Measurements from ENCODE around the gene ITGB8.
"Not testable (repeated sequence)": the region's sequence is repeated elsewhere in the genome, so short reads cannot be mapped to it uniquely, and the experiment has no call there.

ITGB8 gene

DNA sequence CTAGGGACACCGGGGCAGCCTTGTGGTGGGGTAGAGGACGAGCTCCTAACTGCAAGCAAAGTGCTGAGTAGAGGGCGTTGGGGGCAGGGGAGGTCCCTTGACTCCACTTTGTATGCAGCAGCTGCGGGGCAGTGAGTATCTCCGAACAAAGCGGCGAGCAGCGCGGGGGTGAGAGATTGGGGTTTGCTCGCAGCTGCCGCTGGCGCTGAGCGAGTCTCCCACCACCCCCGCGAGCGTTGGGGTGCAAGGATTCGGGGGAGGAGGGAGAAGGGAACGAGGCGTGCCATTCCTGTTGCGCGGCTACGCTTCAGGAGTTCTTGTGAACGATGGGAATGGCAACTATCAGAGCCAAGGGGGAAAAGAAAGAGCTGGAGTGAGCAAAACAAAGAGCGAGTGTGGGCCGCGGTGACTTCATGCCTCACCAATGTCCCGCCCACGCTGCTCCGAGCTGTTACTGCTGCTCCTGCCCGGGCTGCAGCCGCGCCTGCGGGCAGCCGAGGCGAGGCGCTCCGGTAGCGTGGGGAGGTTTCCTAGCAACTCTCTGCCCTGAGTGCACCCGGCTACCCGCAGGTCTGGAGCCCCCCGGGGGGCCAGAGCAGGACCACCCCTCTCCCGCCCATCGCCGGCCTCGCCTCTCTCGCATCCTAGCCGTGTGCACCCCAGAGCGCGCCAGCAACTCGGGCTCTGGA is at the start of gene ITGB8:
Gene ITGB8, plus strand, starts transcription at position 662 of the 689 bp plus-strand sequence. CDS start 907 bp downstream, outside the sequence.
- DNase-seq (ENCODE audit: low spot score), result peak; percentile 93

DNA sequence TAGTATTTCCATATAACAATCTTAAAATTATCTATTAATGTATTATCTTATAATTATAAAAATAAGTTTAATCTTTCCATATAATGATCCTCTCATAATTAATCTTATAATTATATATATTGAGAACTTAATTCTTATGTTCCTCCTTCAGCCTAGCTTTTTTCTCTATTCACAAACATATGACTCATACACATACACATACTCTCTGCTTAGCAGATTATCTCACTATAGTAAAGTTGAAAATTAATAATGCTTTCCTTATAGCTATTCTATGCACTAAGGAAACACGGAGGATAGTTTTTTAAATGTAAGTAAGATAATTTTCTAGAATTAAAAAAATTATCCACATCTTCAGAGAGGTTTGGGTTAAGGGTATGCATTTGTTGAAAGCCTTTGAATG is 47.7 kb upstream of the ITGB8 start:
- no peak for DNase-seq (ENCODE audit: low spot score)

DNA sequence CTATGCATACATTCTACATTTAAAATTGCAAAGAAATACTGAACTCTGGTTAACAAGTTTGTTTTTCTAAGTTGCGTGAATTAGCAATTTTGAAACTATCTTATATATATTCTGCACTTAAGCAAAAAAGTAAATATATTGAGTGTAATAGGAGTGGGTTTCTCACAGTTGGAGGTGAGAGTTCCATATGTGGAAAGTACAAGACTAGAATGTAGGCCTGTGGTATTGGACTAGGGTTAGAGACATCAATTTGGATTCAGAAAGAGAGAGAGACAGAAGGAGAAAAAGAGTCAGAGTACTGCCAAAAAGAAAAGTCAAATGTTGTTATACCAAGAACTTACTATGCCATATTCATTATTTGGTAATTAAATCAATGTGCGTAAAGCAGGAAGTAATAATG is 47.3 kb upstream of the ITGB8 start:
- DNase-seq (ENCODE audit: low spot score), result no peak

GRCh38 chr7:20284003-20284770 is 46.5 kb upstream of the ITGB8 start:
- no peak for DNase-seq (ENCODE audit: low spot score)

GRCh38 chr7:20284771-20285143 is 45.9 kb upstream of the ITGB8 start:
- no peak for DNase-seq (ENCODE audit: low spot score)

GRCh38 chr7:20287317-20287716 is 43.4 kb upstream of the ITGB8 start:
- DNase-seq (ENCODE audit: low spot score), result no peak

- no peak for DNase-seq (ENCODE audit: low spot score)
Measured at GRCh38 chr7:20288036-20288435, 42.7 kb upstream of the ITGB8 start.

GRCh38 chr7:20290505-20291111 is 40.1 kb upstream of the ITGB8 start:
- no peak for DNase-seq (ENCODE audit: low spot score)

DNA sequence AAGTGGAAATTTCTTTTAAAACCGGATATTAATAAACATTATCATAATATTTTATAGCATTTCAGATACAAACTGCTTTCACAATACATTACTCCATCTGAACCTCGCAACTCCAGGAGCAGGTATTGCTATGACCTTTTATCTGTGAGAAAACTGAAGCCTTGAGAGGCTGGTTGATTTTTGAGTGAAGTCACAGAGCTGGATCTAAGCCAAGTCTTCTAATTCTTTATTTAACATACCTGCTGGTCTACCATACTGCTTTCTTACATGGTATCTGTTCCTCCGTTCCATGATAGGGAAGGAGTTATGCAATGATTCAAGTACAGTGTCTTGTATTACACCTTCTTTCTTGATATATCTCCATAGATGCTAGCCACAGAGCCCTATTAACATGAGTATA is 37.4 kb upstream of the ITGB8 start:
- DNase-seq (ENCODE audit: low spot score), result no peak

- no peak for DNase-seq (ENCODE audit: low spot score)
Measured at GRCh38 chr7:20296444-20296843, 34.3 kb upstream of the ITGB8 start.

DNA sequence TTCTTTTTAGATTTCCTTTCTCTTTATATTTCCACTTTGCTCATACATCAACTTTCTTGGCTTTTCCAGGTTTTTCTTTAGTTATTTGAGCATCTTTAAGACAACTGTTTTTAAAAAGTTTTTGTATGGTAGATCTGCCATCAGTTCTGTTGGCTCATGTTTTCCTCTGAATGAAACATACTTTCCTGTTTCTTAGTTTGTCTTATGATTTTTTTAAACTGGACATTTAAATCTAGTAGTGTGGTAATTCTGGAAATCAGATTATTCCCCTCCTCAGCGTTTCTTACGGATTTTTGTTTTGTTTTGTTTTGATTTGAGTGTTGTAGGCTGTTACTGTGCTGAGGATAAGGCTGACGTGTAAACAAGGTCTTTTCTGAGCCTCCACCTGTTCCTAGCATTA is 33.8 kb upstream of the ITGB8 start:
- no peak for DNase-seq (ENCODE audit: low spot score)

DNA sequence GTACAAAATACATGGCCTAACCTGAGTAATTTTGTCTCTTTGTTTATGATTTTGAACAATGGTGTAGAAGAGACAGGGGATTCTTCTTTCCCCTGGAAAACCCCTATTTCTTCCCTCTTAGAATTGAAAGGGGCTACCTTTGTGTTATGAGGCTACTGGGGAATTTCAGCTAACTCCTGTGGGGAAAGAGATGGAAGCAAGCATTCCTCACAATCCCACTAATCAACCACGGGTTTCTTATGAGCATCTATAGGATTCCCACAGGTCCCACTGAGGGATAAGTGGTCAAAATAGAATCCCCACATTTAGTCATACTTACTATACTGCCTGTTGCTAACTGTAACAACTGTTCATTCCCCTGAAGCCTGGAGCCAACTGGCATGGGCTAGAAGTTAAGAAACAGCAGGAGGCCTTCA is 32.2 kb upstream of the ITGB8 start:
- no peak for DNase-seq (ENCODE audit: low spot score)

DNA sequence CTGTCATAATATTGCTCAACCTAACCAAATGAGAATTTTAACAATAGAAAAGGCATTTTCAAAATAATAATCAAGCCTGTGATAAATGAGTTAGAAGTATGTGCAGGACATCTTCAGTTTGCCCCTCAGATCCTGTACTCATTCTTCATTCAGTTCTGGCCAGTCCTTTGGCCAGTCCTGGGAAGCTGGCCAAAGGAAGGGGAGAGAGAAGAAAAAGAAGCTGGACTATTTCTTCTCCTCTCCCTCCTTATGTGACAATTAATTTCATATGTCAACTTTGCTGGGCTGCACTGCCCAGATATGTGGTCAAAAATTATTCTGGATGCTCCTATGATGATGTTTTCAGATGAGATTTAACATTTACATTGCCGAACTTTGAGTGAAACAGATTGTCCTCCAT is 31.6 kb upstream of the ITGB8 start:
- DNase-seq (ENCODE audit: low spot score), result peak; percentile 7

- DNase-seq (ENCODE audit: low spot score), result peak; percentile 33
Measured at GRCh38 chr7:20299647-20300312, 30.9 kb upstream of the ITGB8 start.

DNA sequence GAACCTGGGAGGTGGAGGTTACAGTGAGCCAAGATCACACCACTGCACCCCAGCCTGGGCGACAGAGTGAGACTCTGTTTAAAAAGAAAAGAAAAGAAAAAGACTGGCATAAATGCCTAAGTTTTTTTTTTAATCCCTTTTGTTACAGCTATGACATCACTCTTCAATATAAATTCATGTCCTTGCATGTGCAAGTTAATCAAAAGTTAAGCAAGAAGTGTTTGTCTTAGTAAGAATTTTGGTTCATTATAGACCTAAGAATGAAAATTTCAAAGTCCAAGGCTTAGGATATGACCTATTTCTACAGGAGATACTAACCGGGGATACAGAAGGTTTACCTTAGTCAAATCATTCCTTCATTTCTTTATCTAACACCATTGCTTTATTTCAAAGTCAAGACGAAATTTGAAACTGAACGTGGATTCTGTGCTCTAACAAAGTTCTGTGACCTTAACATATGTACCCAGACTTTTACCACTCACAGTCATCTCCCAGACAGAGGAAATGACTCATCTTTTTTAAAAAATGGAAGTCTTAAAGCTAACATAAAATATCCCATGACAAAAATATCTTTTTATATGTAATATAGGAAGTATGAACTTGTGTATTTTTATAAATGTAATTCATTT is 29.3 kb upstream of the ITGB8 start:
- no peak for DNase-seq (ENCODE audit: low spot score)

GRCh38 chr7:20302300-20302699 is 28.4 kb upstream of the ITGB8 start:
- not testable (repeated sequence) for DNase-seq (ENCODE audit: low spot score)

- no peak for DNase-seq (ENCODE audit: low spot score)
Measured at GRCh38 chr7:20302891-20303290, 27.8 kb upstream of the ITGB8 start.

GRCh38 chr7:20304366-20304765 is 26.3 kb upstream of the ITGB8 start:
- no peak for DNase-seq (ENCODE audit: low spot score)

DNA sequence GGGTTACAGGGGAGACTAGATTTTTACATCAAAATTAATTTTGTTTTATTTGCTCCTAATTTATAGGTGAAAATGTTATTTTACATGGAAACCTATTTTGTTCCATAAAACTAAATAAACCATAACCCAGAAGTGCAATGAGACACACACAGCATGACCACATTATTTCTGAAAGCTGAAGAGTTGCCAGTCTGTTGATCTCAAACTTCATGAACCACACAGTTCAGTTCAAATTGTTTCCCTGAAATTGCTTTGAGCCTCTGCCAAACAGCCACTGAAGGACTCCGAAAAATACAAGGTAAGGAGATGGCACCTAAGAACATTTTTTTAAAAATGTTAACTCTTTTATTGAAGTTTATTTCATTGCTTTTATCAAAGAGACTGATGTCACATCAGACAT is 25.0 kb upstream of the ITGB8 start:
- no peak for DNase-seq (ENCODE audit: low spot score)

GRCh38 chr7:20306180-20306946 is 24.3 kb upstream of the ITGB8 start:
- no peak for DNase-seq (ENCODE audit: low spot score)

GRCh38 chr7:20307119-20307518 is 23.6 kb upstream of the ITGB8 start:
- no peak for DNase-seq (ENCODE audit: low spot score)

All from GM03348 (cell line).